Neural progenitor cell (in vitro differentiated cells): ENCODE data around the gene PDP2.

ENCODE experiments used
- EZH2 ChIP-seq: fragments of 200-600 bp; sonication (generic); IDR thresholded peaks from 2 replicates; pipeline ENCODE4 v1.6.1; 2017; ENCODE audit warnings: antibody characterized with exemption, mild to moderate bottlenecking, moderate library complexity
- EZH2phosphoT487 ChIP-seq: fragments of 200-600 bp; sonication (generic); IDR thresholded peaks from 2 replicates; pipeline ENCODE4 v1.6.1; 2017; ENCODE audit warnings: antibody characterized with exemption
- TF ChIP-seq, protein P1 (sequence below): fragments of 200-600 bp; sonication (generic); IDR thresholded peaks from 2 replicates; pipeline ENCODE4 v1.5.1; 2017; ENCODE audit warnings: antibody characterized with exemption, mild to moderate bottlenecking

DNA sequence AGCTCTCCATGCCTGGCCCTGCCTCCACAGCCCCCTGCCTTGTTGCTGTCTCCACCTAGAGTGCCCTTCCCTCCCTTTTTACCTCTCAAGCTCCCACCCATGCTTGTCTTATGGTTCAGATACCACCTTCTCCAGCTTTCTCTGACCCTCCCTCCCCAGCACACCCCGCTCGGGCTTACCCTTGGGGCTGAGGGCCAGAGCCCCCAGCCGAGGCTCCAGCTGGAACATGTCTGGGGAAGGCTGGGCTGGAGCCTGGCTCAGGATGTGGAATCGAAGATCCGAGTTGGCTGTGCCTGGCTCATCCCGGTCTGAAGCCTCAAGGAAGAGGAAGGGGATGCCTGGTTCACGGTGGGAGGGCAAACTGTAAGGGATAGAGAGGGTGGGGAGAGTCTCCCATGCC, 34.7 kb downstream of the PDP2 start:
- TF ChIP-seq, protein P1, sequence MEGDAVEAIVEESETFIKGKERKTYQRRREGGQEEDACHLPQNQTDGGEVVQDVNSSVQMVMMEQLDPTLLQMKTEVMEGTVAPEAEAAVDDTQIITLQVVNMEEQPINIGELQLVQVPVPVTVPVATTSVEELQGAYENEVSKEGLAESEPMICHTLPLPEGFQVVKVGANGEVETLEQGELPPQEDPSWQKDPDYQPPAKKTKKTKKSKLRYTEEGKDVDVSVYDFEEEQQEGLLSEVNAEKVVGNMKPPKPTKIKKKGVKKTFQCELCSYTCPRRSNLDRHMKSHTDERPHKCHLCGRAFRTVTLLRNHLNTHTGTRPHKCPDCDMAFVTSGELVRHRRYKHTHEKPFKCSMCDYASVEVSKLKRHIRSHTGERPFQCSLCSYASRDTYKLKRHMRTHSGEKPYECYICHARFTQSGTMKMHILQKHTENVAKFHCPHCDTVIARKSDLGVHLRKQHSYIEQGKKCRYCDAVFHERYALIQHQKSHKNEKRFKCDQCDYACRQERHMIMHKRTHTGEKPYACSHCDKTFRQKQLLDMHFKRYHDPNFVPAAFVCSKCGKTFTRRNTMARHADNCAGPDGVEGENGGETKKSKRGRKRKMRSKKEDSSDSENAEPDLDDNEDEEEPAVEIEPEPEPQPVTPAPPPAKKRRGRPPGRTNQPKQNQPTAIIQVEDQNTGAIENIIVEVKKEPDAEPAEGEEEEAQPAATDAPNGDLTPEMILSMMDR, result no peak
- no peak for TF ChIP-seq EZH2
- no peak for TF ChIP-seq EZH2phosphoT487
